NB4 (cell line): Measurements from ENCODE around the gene IKZF4.

Experiments
- MYC ChIP-seq: IDR thresholded peaks from 2 replicates; pipeline ENCODE4 v1.6.1; 2011; ENCODE audit warnings: low read depth, low read length
- TF ChIP-seq, protein P1 (sequence below): IDR thresholded peaks from one replicate; pipeline ENCODE4 v1.5.1; 2012; ENCODE audit warnings: low read depth, low read length

DNA sequence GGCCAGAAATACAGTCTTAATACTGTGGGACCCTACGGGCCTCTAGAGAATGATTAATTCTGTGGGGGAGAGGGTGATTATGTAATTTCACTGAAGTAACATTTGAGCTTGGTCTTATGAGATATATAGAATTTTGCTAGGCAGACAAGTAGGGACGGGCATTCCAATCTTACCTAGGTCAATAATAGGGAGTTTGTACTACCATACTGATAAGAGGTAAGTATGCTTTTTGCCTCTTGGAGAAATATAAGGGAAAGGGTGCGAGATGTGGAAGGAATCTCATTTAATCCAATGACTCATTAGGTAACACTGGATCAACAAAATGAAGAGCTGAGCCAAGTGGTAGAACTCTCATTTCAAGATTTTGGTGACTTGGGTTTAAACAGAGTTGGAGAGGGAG is 41.8 kb upstream of the IKZF4 start:
- TF ChIP-seq, protein P1, sequence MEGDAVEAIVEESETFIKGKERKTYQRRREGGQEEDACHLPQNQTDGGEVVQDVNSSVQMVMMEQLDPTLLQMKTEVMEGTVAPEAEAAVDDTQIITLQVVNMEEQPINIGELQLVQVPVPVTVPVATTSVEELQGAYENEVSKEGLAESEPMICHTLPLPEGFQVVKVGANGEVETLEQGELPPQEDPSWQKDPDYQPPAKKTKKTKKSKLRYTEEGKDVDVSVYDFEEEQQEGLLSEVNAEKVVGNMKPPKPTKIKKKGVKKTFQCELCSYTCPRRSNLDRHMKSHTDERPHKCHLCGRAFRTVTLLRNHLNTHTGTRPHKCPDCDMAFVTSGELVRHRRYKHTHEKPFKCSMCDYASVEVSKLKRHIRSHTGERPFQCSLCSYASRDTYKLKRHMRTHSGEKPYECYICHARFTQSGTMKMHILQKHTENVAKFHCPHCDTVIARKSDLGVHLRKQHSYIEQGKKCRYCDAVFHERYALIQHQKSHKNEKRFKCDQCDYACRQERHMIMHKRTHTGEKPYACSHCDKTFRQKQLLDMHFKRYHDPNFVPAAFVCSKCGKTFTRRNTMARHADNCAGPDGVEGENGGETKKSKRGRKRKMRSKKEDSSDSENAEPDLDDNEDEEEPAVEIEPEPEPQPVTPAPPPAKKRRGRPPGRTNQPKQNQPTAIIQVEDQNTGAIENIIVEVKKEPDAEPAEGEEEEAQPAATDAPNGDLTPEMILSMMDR = no peak
- TF ChIP-seq MYC = no peak
